ENCODE data around the gene NAA10.
A peak's percentile ranks its signal among the peaks of the same experiment; 100 is the strongest.

The NAA10 gene

GRCh38 chrX:153957224-153957623 is 22.4 kb upstream of the NAA10 start:
- Mint-ChIP-seq H3K4me3 (no peak overlapping the region), H3K27ac (no peak overlapping the region), H3K36me3 (peaks cover 25% of the 10 kb centered on the region), H3K4me1 (no peaks in the 10 kb centered on the region), H3K9me3 (no peaks in the 10 kb centered on the region), H3K27me3 (no peaks in the 10 kb centered on the region)
- no peak for ATAC-seq

- H3K9me3 Mint-ChIP-seq: no peaks in the 10 kb centered on the region
- H3K27ac Mint-ChIP-seq: no peak overlapping the region
- no peak for ATAC-seq
- no peaks in the 10 kb centered on the region for H3K27me3 Mint-ChIP-seq
- H3K4me1 Mint-ChIP-seq: no peaks in the 10 kb centered on the region
- H3K36me3 Mint-ChIP-seq: peaks cover 29% of the 10 kb centered on the region
- H3K4me3 Mint-ChIP-seq: no peak overlapping the region
Measured at GRCh38 chrX:153956044-153956907, 21.4 kb upstream of the NAA10 start.

GRCh38 chrX:153955228-153955732 is 20.4 kb upstream of the NAA10 start:
- no peak for ATAC-seq
- Mint-ChIP-seq H3K36me3 (peaks cover 28% of the 10 kb centered on the region), H3K4me1 (no peaks in the 10 kb centered on the region), H3K27me3 (no peaks in the 10 kb centered on the region), H3K27ac (no peak overlapping the region), H3K9me3 (no peaks in the 10 kb centered on the region), H3K4me3 (no peak overlapping the region)

GRCh38 chrX:153954558-153955227 is 19.9 kb upstream of the NAA10 start:
- Mint-ChIP-seq H3K27me3 (no peaks in the 10 kb centered on the region), H3K9me3 (no peaks in the 10 kb centered on the region), H3K36me3 (peaks cover 23% of the 10 kb centered on the region), H3K27ac (peak overlapping the region; percentile 51), H3K4me1 (no peaks in the 10 kb centered on the region), H3K4me3 (no peak overlapping the region)
- no peak for ATAC-seq

GRCh38 chrX:153953892-153954557 is 19.2 kb upstream of the NAA10 start:
- Mint-ChIP-seq H3K9me3 (no peaks in the 10 kb centered on the region), H3K4me3 (no peak overlapping the region), H3K4me1 (no peaks in the 10 kb centered on the region), H3K36me3 (peaks cover 19% of the 10 kb centered on the region), H3K27me3 (no peaks in the 10 kb centered on the region), H3K27ac (peak overlapping the region; percentile 51)
- ATAC-seq: no peak

GRCh38 chrX:153953342-153953830 is 18.5 kb upstream of the NAA10 start:
- no peaks in the 10 kb centered on the region for H3K9me3 Mint-ChIP-seq
- no peak overlapping the region for H3K4me3 Mint-ChIP-seq
- no peaks in the 10 kb centered on the region for H3K27me3 Mint-ChIP-seq
- H3K27ac Mint-ChIP-seq: peak overlapping the region; percentile 51
- peaks cover 19% of the 10 kb centered on the region for H3K36me3 Mint-ChIP-seq
- no peaks in the 10 kb centered on the region for H3K4me1 Mint-ChIP-seq
- ATAC-seq: peak; percentile 72

GRCh38 chrX:153952373-153953026 is 17.7 kb upstream of the NAA10 start:
- Mint-ChIP-seq H3K27me3 (no peaks in the 10 kb centered on the region), H3K9me3 (no peaks in the 10 kb centered on the region), H3K4me1 (peaks cover 2% of the 10 kb centered on the region), H3K36me3 (peaks cover 22% of the 10 kb centered on the region), H3K27ac (no peak overlapping the region), H3K4me3 (no peak overlapping the region)
- ATAC-seq: no peak

- Mint-ChIP-seq H3K4me1 (peaks cover 7% of the 10 kb centered on the region), H3K27ac (no peak overlapping the region), H3K36me3 (peaks cover 25% of the 10 kb centered on the region), H3K27me3 (no peaks in the 10 kb centered on the region), H3K4me3 (no peak overlapping the region), H3K9me3 (no peaks in the 10 kb centered on the region)
- ATAC-seq: no peak
Measured at GRCh38 chrX:153951683-153952372, 17.0 kb upstream of the NAA10 start.

GRCh38 chrX:153950127-153950526 is 15.3 kb upstream of the NAA10 start:
- no peak overlapping the region for H3K4me3 Mint-ChIP-seq
- peaks cover 21% of the 10 kb centered on the region for H3K36me3 Mint-ChIP-seq
- H3K9me3 Mint-ChIP-seq: no peaks in the 10 kb centered on the region
- ATAC-seq: no peak
- H3K27me3 Mint-ChIP-seq: no peaks in the 10 kb centered on the region
- peaks cover 7% of the 10 kb centered on the region for H3K4me1 Mint-ChIP-seq
- no peak overlapping the region for H3K27ac Mint-ChIP-seq

GRCh38 chrX:153948847-153949805 is 14.3 kb upstream of the NAA10 start:
- no peaks in the 10 kb centered on the region for H3K27me3 Mint-ChIP-seq
- peaks cover 17% of the 10 kb centered on the region for H3K36me3 Mint-ChIP-seq
- H3K9me3 Mint-ChIP-seq: no peaks in the 10 kb centered on the region
- no peak overlapping the region for H3K4me3 Mint-ChIP-seq
- peaks cover 7% of the 10 kb centered on the region for H3K4me1 Mint-ChIP-seq
- ATAC-seq: no peak
- no peak overlapping the region for H3K27ac Mint-ChIP-seq

- no peak for ATAC-seq
- Mint-ChIP-seq H3K27ac (no peak overlapping the region), H3K9me3 (no peaks in the 10 kb centered on the region), H3K36me3 (peaks cover 15% of the 10 kb centered on the region), H3K27me3 (no peaks in the 10 kb centered on the region), H3K4me1 (peaks cover 7% of the 10 kb centered on the region), H3K4me3 (no peak overlapping the region)
Measured at GRCh38 chrX:153948002-153948466, 13.2 kb upstream of the NAA10 start.

GRCh38 chrX:153947009-153947769 is 12.4 kb upstream of the NAA10 start:
- ATAC-seq: peak; percentile 87
- H3K4me1 Mint-ChIP-seq: peaks cover 7% of the 10 kb centered on the region
- H3K27ac Mint-ChIP-seq: no peak overlapping the region
- no peaks in the 10 kb centered on the region for H3K27me3 Mint-ChIP-seq
- H3K4me3 Mint-ChIP-seq: no peak overlapping the region
- peaks cover 15% of the 10 kb centered on the region for H3K36me3 Mint-ChIP-seq
- H3K9me3 Mint-ChIP-seq: no peaks in the 10 kb centered on the region

All from stimulated activated memory B cell treated with anti-CD40 and anti-IgM and Interleukin-4, amounts not matched to agents 10 μg/mL and 1 μg/mL and 100 μg/mL, for 72 hours (primary cell).